Measurements from ENCODE around the gene LRRN3. TPM values are rescaled to one million over a fixed set of nuclear protein-coding genes. Genes with fewer than 3 reads are reported as not detected.

Gene LRRN3
- total RNA-seq, 1 experiment from 2014 or later: not detected

DNA sequence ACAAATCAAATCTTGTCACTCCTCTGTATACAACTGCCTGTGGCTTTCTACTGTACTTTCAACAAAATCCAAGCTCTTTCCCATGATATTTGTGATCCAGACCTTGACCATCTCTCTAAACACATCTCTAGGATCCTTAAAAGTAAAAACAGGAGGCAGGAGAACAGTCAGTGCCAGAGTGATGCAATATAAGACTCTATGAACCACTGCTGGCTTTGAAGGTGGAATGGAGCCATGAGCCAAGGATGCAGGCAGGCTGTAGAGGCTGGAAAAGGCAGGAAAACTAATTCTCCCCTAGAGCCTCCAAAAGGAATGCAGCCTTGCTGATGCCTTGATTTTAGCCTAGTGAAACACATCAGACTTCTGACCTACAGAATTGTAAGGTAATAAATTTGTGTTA lies 45.5 kb upstream of the LRRN3 start:
- ChIA-PET CTCF (no interaction called here), POLR2A (no interaction called here)
- TF ChIP-seq, protein P1, sequence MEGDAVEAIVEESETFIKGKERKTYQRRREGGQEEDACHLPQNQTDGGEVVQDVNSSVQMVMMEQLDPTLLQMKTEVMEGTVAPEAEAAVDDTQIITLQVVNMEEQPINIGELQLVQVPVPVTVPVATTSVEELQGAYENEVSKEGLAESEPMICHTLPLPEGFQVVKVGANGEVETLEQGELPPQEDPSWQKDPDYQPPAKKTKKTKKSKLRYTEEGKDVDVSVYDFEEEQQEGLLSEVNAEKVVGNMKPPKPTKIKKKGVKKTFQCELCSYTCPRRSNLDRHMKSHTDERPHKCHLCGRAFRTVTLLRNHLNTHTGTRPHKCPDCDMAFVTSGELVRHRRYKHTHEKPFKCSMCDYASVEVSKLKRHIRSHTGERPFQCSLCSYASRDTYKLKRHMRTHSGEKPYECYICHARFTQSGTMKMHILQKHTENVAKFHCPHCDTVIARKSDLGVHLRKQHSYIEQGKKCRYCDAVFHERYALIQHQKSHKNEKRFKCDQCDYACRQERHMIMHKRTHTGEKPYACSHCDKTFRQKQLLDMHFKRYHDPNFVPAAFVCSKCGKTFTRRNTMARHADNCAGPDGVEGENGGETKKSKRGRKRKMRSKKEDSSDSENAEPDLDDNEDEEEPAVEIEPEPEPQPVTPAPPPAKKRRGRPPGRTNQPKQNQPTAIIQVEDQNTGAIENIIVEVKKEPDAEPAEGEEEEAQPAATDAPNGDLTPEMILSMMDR (IDR thresholded peaks at IDR 0.05; ENCODE audit: unreplicated experiment): no peak
- no peak overlapping the region for H3K4me3 Mint-ChIP-seq (ENCODE audit: unreplicated experiment)
- BruUV-seq (replicated peaks): no TSS peak
- no peak overlapping the region for H3K27ac Mint-ChIP-seq (ENCODE audit: low read depth, unreplicated experiment)
- H3K36me3 Mint-ChIP-seq (ENCODE audit: insufficient read depth, unreplicated experiment): no peaks in the 10 kb centered on the region
- no peaks in the 10 kb centered on the region for H3K9me3 Mint-ChIP-seq (ENCODE audit: unreplicated experiment)
- H3K4me1 Mint-ChIP-seq (ENCODE audit: insufficient read depth, unreplicated experiment): peaks cover 12% of the 10 kb centered on the region
- DNase-seq (ENCODE audit: unreplicated experiment): peak; percentile 28
- H3K27me3 Mint-ChIP-seq (ENCODE audit: insufficient read depth, unreplicated experiment): no peaks in the 10 kb centered on the region
- intact Hi-C loops (cut with micrococcal nuclease): no loop called here

- intact Hi-C loops (cut with micrococcal nuclease): no loop called here
- Mint-ChIP-seq H3K4me3 (ENCODE audit: unreplicated experiment) (no peak overlapping the region), H3K27ac (ENCODE audit: low read depth, unreplicated experiment) (no peak overlapping the region), H3K27me3 (ENCODE audit: insufficient read depth, unreplicated experiment) (no peaks in the 10 kb centered on the region), H3K9me3 (ENCODE audit: unreplicated experiment) (no peaks in the 10 kb centered on the region), H3K4me1 (ENCODE audit: insufficient read depth, unreplicated experiment) (peaks cover 6% of the 10 kb centered on the region), H3K36me3 (ENCODE audit: insufficient read depth, unreplicated experiment) (no peaks in the 10 kb centered on the region)
- TF ChIP-seq, protein P1 (IDR thresholded peaks at IDR 0.05; ENCODE audit: unreplicated experiment): no peak
- ChIA-PET POLR2A (no interaction called here), CTCF (no interaction called here)
- DNase-seq (ENCODE audit: unreplicated experiment): no peak
- no TSS peak for BruUV-seq (replicated peaks)
These were observed 43.3 kb upstream of the LRRN3 start for GRCh38 chr7:111047595-111047994.

DNA sequence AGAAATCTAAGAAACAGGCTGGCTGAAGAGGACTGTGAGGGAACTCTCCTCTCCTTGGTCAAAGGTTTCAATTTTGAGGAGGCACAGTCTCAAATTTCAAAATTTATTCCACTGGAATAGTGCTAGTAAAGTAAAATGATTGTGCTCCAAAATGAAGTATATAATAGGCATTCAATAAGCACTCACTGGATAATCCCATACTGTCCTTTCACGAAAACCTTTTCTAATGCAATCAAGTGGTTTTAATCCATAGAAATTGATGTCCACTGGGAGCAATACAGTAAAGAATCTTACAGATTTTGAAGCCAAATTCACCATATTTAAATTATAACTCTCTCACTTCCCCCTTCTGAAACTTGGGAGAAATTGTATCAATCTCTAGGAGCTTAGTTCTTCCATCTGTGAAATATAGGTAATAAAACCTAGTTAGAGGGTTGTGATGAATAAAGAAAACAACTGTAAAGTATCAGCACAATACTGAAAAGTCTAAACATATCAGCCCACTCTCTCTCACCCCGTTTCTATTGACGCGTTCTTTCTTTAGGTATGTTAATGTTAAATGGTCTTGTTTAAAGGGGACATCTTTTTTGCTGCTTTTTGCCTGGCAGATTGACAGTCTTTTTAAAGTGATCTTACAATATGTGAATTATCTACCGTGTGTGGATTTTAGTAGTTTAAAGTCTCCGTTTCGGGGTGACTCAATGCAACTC lies 40.8 kb upstream of the LRRN3 start:
- TF ChIP-seq, protein P1 (IDR thresholded peaks at IDR 0.05; ENCODE audit: unreplicated experiment): no peak
- CTCF ChIA-PET: no interaction called here
- Mint-ChIP-seq H3K27ac (ENCODE audit: low read depth, unreplicated experiment) (no peak overlapping the region), H3K9me3 (ENCODE audit: unreplicated experiment) (no peaks in the 10 kb centered on the region), H3K27me3 (ENCODE audit: insufficient read depth, unreplicated experiment) (no peaks in the 10 kb centered on the region), H3K4me3 (ENCODE audit: unreplicated experiment) (no peak overlapping the region), H3K36me3 (ENCODE audit: insufficient read depth, unreplicated experiment) (no peaks in the 10 kb centered on the region), H3K4me1 (ENCODE audit: insufficient read depth, unreplicated experiment) (peaks cover 5% of the 10 kb centered on the region)
- no TSS peak for BruUV-seq (replicated peaks)
- POLR2A ChIA-PET: no interaction called here
- no peak for DNase-seq (ENCODE audit: unreplicated experiment)
- intact Hi-C loops (cut with micrococcal nuclease): no loop called here

- POLR2A ChIA-PET: no interaction called here
- Mint-ChIP-seq H3K27me3 (ENCODE audit: insufficient read depth, unreplicated experiment) (no peaks in the 10 kb centered on the region), H3K9me3 (ENCODE audit: unreplicated experiment) (no peaks in the 10 kb centered on the region)
These were observed 40.0 kb upstream of the LRRN3 start for GRCh38 chr7:111050875-111051416.

More at GRCh38 chr7:111050875-111051416, 40.0 kb upstream of the LRRN3 start:
- intact Hi-C loops (cut with micrococcal nuclease): no loop called here
- TF ChIP-seq, protein P1 (IDR thresholded peaks at IDR 0.05; ENCODE audit: unreplicated experiment): no peak
- no peaks in the 10 kb centered on the region for H3K4me1 Mint-ChIP-seq (ENCODE audit: insufficient read depth, unreplicated experiment)
- H3K36me3 Mint-ChIP-seq (ENCODE audit: insufficient read depth, unreplicated experiment): no peaks in the 10 kb centered on the region
- no peak overlapping the region for H3K4me3 Mint-ChIP-seq (ENCODE audit: unreplicated experiment)
- CTCF ChIA-PET: no interaction called here
- no peak for DNase-seq (ENCODE audit: unreplicated experiment)
- no peak overlapping the region for H3K27ac Mint-ChIP-seq (ENCODE audit: low read depth, unreplicated experiment)
- BruUV-seq (replicated peaks): no TSS peak

Measured in MCF 10A (cell line).